Measurements from ENCODE around the gene HOXB7. TPM values are rescaled to one million over a fixed set of nuclear protein-coding genes. Genes with fewer than 3 reads are reported as not detected.

HOXB7 gene
- total and polyA plus RNA-seq, 2 experiments from 2014 or later: 11.1 to 18.9 TPM

DNA sequence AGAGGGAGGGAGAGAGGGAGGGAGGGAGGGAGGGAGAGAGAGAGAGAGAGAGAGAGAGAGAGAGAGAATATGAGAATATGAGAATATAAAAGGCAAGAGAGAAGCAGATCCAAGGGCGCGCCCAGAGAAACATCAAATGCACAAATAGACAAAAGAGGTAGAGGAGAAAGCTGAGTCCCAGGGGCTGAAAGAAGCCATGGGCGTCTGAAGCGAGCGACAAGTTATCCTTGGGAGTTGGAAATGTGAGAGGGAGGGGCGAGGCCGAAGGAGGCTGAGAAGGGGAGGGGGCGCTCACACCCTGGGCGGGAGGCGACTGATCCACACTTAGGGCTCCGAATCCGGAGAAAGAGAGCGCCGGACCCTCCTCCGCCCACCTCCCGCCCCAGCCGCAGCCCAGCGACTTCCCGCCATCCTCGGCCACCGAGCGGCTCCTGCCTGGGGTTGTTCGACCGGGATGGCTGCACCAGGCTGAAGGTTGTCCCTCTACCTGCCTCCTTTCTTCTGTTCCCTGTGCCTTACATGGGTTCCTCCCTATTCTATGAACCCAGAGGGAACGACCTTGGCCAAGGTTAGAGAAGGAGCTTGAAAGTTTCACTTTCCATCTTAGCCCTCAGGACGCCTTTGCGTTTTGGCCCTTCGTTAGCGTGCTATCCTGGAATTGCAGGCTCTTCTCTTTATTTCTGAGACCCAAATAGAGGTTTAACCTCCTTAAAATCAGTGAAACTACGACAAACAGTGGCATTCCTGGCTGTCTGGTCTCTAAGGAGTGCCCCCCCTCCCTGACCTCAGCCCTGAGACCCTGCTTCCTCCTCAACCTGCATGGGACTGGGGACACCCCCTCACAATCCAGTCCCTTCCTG lies 36.5 kb upstream of the HOXB7 start:
- in situ Hi-C loops (cut with MboI): no loop called here
- H3K27ac ChIP-seq: no peak overlapping the region
- 4 to 6% methylated on average over 8 to 30 of the region's 30 CpGs for WGBS, 2 experiments (ENCODE audit: low coverage in 1 of 2, low lambda C conversion rate in 2 of 2, missing lambda C conversion rate in 2 of 2)
- peak overlapping the region; percentile 62 for H3K4me3 ChIP-seq
- no peaks in the 10 kb centered on the region for H3K79me2 ChIP-seq (ENCODE audit: insufficient read depth)
- no peaks in the 10 kb centered on the region for H3K9me2 ChIP-seq (ENCODE audit: insufficient read depth)
- no peaks in the 10 kb centered on the region for H4K20me1 ChIP-seq (ENCODE audit: insufficient read depth)
- H3K4me2 ChIP-seq (ENCODE audit: unreplicated experiment): peak overlapping the region; percentile 53
- peak; percentile 36 for DNase-seq
- TF ChIP-seq EZH2phosphoT487 (IDR thresholded peaks at IDR 0.05; ENCODE audit: insufficient read depth, low read depth) (no peak), EZH2 (IDR thresholded peaks at IDR 0.05; ENCODE audit: insufficient read depth, poor library complexity, severe bottlenecking) (no peak)
- no peaks in the 10 kb centered on the region for H3K9me3 ChIP-seq (ENCODE audit: low read depth)
- peak overlapping the region; percentile 42; the same call in 1 of the 2 replicates for H2AFZ ChIP-seq
- H3K4me1 ChIP-seq (ENCODE audit: insufficient read depth): no peaks in the 10 kb centered on the region
- no peaks in the 10 kb centered on the region for H3F3A ChIP-seq (ENCODE audit: insufficient read depth)
- no peaks in the 10 kb centered on the region for H3K36me3 ChIP-seq (ENCODE audit: low read depth)
- H3K9ac ChIP-seq: no peak overlapping the region
- peaks cover 83% of the 10 kb centered on the region for H3K27me3 ChIP-seq (replicated peaks; ENCODE audit: insufficient read depth)

DNA sequence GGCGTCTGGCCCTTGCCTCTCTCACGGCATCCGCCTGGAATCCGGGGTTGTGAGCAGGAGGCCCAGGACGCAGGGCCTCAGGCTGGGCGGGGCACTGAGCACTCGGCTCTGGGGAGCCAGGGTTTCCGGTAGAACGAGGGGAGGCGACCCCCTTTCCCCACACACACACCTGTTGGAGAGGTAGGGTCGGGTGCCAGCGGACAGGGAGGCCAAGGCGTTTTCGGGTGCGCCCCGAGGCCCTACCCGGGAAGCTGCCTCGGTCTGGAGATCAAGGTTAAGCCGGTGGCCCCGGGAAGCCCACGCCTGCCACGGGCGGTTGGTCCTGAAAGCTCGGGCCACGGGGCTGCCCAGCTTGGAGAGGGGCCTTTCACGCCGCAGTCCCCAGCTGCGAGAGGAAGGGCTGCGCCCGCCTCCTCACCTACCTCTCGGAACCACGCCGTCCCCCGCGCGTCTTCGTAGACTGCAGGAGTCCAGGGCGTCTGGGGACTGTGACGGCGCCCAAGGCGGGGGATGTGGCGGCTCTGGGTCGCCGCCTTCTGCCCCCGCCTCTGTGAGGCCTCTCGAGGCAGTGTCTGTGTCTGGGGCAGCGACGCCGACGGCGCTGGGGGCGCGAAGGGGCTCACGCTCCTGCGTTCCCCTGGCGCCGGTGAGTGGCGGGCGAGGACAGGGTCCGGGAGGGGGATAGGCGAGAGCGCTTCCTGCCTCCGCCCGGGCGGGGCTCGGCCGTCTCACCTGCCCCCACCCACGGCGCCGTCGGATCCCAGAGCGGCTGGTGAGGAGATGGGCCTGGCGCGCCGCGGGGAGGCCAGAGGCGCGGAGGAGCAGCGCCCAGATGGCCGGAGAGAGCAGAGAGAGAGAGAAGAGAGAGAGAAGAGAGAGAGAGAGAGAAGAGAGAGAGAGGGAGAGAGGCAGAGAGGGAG lies 35.6 kb upstream of the HOXB7 start:
- Histone ChIP-seq H3K9me2 (ENCODE audit: insufficient read depth) (no peaks in the 10 kb centered on the region), H3K27ac (no peak overlapping the region), H3K4me2 (ENCODE audit: unreplicated experiment) (no peak overlapping the region), H3K27me3 (replicated peaks; ENCODE audit: insufficient read depth) (peaks cover 86% of the 10 kb centered on the region), H3K79me2 (ENCODE audit: insufficient read depth) (no peaks in the 10 kb centered on the region), H3K9ac (no peak overlapping the region), H4K20me1 (ENCODE audit: insufficient read depth) (no peaks in the 10 kb centered on the region), H2AFZ (peak overlapping the region; percentile 42; the same call in 1 of the 2 replicates), H3F3A (ENCODE audit: insufficient read depth) (no peaks in the 10 kb centered on the region), H3K4me1 (ENCODE audit: insufficient read depth) (no peaks in the 10 kb centered on the region), H3K4me3 (no peak overlapping the region), H3K36me3 (ENCODE audit: low read depth) (no peaks in the 10 kb centered on the region), H3K9me3 (ENCODE audit: low read depth) (no peaks in the 10 kb centered on the region)
- in situ Hi-C loops (cut with MboI): no loop called here
- 4 to 5% methylated on average over 70 to 73 of the region's 80 CpGs for WGBS, 2 experiments (ENCODE audit: low coverage in 1 of 2, low lambda C conversion rate in 2 of 2, missing lambda C conversion rate in 2 of 2)
- DNase-seq: no peak
- TF ChIP-seq EZH2phosphoT487 (IDR thresholded peaks at IDR 0.05; ENCODE audit: insufficient read depth, low read depth): no peak
- no peak for TF ChIP-seq EZH2 (IDR thresholded peaks at IDR 0.05; ENCODE audit: insufficient read depth, poor library complexity, severe bottlenecking)

DNA sequence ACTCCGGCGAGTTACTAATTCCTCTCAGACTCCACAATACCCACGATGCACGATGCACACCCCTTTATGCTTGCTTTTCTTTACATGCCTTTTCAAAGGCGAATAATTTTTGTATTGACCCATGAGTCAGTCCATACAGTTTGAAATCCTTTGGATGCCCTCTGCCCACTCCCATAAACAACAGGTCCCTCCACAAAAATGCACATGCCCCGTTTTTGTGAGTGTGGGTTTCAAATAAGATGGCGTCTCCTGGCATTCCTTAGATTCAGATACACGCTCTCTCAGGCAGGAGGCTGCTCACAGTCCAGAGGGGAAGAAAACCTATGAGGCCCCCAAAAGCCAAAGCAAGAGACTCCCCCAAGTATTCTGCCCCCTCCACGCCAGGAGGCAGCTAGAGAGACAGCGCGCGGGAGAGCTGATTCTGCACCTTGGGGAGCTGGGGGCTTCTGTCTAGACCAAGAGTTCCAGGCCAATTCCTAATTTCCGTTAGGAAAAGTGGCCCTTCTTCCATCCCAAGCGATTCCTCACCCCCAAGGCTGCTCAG lies 34.9 kb upstream of the HOXB7 start:
- Histone ChIP-seq H3F3A (ENCODE audit: insufficient read depth) (no peaks in the 10 kb centered on the region), H3K27me3 (replicated peaks; ENCODE audit: insufficient read depth) (peaks cover 94% of the 10 kb centered on the region), H3K4me1 (ENCODE audit: insufficient read depth) (no peaks in the 10 kb centered on the region), H3K36me3 (ENCODE audit: low read depth) (no peaks in the 10 kb centered on the region), H3K79me2 (ENCODE audit: insufficient read depth) (no peaks in the 10 kb centered on the region), H3K4me3 (no peak overlapping the region), H2AFZ (no peak overlapping the region), H3K9me2 (ENCODE audit: insufficient read depth) (no peaks in the 10 kb centered on the region), H3K9ac (no peak overlapping the region), H3K9me3 (ENCODE audit: low read depth) (no peaks in the 10 kb centered on the region), H3K27ac (no peak overlapping the region), H3K4me2 (ENCODE audit: unreplicated experiment) (no peak overlapping the region), H4K20me1 (ENCODE audit: insufficient read depth) (no peaks in the 10 kb centered on the region)
- in situ Hi-C loops (cut with MboI): no loop called here
- TF ChIP-seq EZH2phosphoT487 (IDR thresholded peaks at IDR 0.05; ENCODE audit: insufficient read depth, low read depth) (no peak), EZH2 (IDR thresholded peaks at IDR 0.05; ENCODE audit: insufficient read depth, poor library complexity, severe bottlenecking) (peak; percentile 45)
- WGBS, 2 experiments (ENCODE audit: low coverage in 1 of 2, low lambda C conversion rate in 2 of 2, missing lambda C conversion rate in 2 of 2): 8 to 10% methylated on average over 14 of the region's 14 CpGs
- no peak for DNase-seq

DNA sequence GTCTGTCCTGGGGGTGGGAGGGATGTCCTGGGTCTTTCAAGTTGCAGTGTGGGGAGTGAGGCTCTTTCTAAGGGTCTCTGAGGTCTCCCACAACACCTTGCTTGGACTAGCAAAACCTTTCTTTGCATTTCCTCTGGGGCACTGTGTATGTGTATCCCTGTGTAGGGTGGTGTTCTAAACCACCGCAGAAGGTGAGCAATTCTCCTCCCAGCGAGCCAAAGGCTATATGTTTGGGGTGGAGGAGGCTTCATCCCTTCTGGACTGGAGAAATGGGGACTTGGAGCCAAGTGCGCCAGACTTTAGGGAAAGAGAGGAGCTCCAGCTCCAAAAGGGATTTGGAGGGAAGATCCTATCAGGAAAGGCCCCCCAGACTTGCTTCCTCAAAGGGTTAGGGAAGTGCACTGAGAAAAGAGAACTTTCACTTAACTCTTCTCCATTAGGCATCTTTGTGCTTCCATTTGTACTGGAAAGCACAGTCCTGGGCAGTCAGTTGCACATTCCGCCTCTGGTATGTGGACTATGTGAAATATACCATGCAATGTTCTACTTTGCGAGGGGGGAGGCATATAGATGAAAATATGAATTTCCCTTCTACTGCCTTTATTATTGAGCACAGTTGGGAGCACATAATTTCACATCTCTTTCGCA lies 34.2 kb upstream of the HOXB7 start:
- in situ Hi-C loops (cut with MboI): no loop called here
- no peak overlapping the region for H3K4me3 ChIP-seq
- no peaks in the 10 kb centered on the region for H3F3A ChIP-seq (ENCODE audit: insufficient read depth)
- no peak overlapping the region for H2AFZ ChIP-seq
- no peak overlapping the region for H3K9ac ChIP-seq
- TF ChIP-seq EZH2phosphoT487 (IDR thresholded peaks at IDR 0.05; ENCODE audit: insufficient read depth, low read depth): no peak
- peak; percentile 69 for TF ChIP-seq EZH2 (IDR thresholded peaks at IDR 0.05; ENCODE audit: insufficient read depth, poor library complexity, severe bottlenecking)
- DNase-seq: no peak
- H3K9me2 ChIP-seq (ENCODE audit: insufficient read depth): no peaks in the 10 kb centered on the region
- H3K4me1 ChIP-seq (ENCODE audit: insufficient read depth): no peaks in the 10 kb centered on the region
- peaks cover 95% of the 10 kb centered on the region for H3K27me3 ChIP-seq (replicated peaks; ENCODE audit: insufficient read depth)
- no peaks in the 10 kb centered on the region for H4K20me1 ChIP-seq (ENCODE audit: insufficient read depth)
- H3K27ac ChIP-seq: no peak overlapping the region
- 22 to 26% methylated on average over 6 of the region's 6 CpGs for whole genome bisulfite sequencing, 2 experiments (ENCODE audit: low coverage in 1 of 2, low lambda C conversion rate in 2 of 2, missing lambda C conversion rate in 2 of 2)
- no peak overlapping the region for H3K4me2 ChIP-seq (ENCODE audit: unreplicated experiment)
- no peaks in the 10 kb centered on the region for H3K36me3 ChIP-seq (ENCODE audit: low read depth)
- no peaks in the 10 kb centered on the region for H3K9me3 ChIP-seq (ENCODE audit: low read depth)
- no peaks in the 10 kb centered on the region for H3K79me2 ChIP-seq (ENCODE audit: insufficient read depth)

Measured in GM23248 (cell line).